Transverse colon (tissue), 4 donors: ENCODE results near the gene KLK5. TPM values are rescaled to one million over a fixed set of nuclear protein-coding genes. Genes with fewer than 3 reads are reported as not detected.
"Not testable (repeated sequence)": the region's sequence is repeated elsewhere in the genome, so short reads cannot be mapped to it uniquely, and the experiment has no call there.

Source experiments
- DNase-seq: peaks from one replicate; pipeline ENCODE4 v3.0.0-alpha.2; 2019
- H3K27ac ChIP-seq, 4 donors: fragments of 200-600 bp; sonication (generic); 2 replicates each; pipeline ENCODE4 v1.5.1; 2016 to 2018; ENCODE audit warnings: inconsistent platforms in 4 of 4
- H3K27me3 ChIP-seq: fragments of 200-600 bp; sonication (generic); 2 replicates; pipeline ENCODE4 v1.5.1; 2017; ENCODE audit warnings: inconsistent platforms
- H3K36me3 ChIP-seq, 4 donors: fragments of 200-600 bp; sonication (generic); 2 replicates each; pipeline ENCODE4 v1.5.1; 2017 to 2019; ENCODE audit warnings: inconsistent platforms in 4 of 4
- H3K4me1 ChIP-seq, 4 donors: fragments of 200-600 bp; sonication (generic); 2 replicates each; pipeline ENCODE4 v1.5.1; 2017 to 2020; ENCODE audit warnings: inconsistent platforms in 4 of 4
- H3K4me3 ChIP-seq, 4 donors: fragments of 200-600 bp; sonication (generic); 1 replicate in 1 of 4; 2 replicates in 3 of 4; pipeline versions ENCODE4 v1.5.1 to v1.6.1; 2017 to 2019; ENCODE audit warnings: inconsistent platforms in 4 of 4
- H3K9me3 ChIP-seq, 2 donors: fragments of 200-600 bp; sonication (generic); 2 replicates each; pipeline ENCODE4 v1.5.1; 2017 to 2019; ENCODE audit warnings: inconsistent platforms in 2 of 2
- EP300 ChIP-seq: sonication (generic); formaldehyde crosslinking; IDR thresholded peaks from one replicate; pipeline ENCODE4 v1.6.1; 2017; ENCODE audit warnings: antibody characterized with exemption, low read depth
- POLR2A ChIP-seq: fragments of 450-650 bp; IDR thresholded peaks from one replicate; pipeline ENCODE4 v1.6.1; 2016; ENCODE audit warnings: antibody characterized with exemption, mild to moderate bottlenecking, moderate library complexity
- POLR2AphosphoS5 ChIP-seq, 3 donors: sonication (generic); formaldehyde crosslinking; IDR thresholded peaks; one replicate each; pipeline ENCODE4 v1.6.1; 2016; ENCODE audit warnings: antibody characterized with exemption in 3 of 3
- WGBS, 2 donors: methylation state at CpG; one replicate each; pipeline ENCODE4 v1.1.5; 2018; ENCODE audit warnings: low coverage in 1 of 2; 5-methylcytosine and 5-hydroxymethylcytosine counted together
- in situ Hi-C, 4 donors: fragments of 200-750 bp; cut with MboI; loops; one replicate each; pipeline versions ENCODE4 v1.15.0 to v1.15.1; 2017; ENCODE audit warnings: low sequenced_read_pairs in 3 of 4, low pct_ligation_motif_present in 1 of 4, low pct_unique_long_range_greater_than_20kb in 1 of 4
- intact Hi-C: fragments of 100-400 bp; cut with DNase I; formaldehyde crosslinking; loops from one replicate; pipeline ENCODE4 v1.15.1; 2023; ENCODE audit warnings: low total_unique reads
- total RNA-seq, 4 donors: library from RNA; depleted of rRNA; stranded (reverse); fragments of >200 nt; gene quantifications; one replicate each; pipeline ENCODE4 v1.1.0, GENCODE V29; 2016
- TF ChIP-seq, protein P1 (sequence below), 5 experiments: fragments of 200-600 bp in 3 of 5; fragments of 450-650 bp in 2 of 5; sonication (generic) in 3 of 5; IDR thresholded peaks; 1 replicate in 2 of 5; 2 replicates in 3 of 5; pipeline ENCODE4 v1.5.1; 2016 to 2017; ENCODE audit warnings: antibody characterized with exemption in 5 of 5, inconsistent platforms in 3 of 5, mild to moderate bottlenecking in 2 of 5, moderate library complexity in 1 of 5

The KLK5 gene
- total RNA-seq, 4 donors from 2014 or later: not detected

DNA sequence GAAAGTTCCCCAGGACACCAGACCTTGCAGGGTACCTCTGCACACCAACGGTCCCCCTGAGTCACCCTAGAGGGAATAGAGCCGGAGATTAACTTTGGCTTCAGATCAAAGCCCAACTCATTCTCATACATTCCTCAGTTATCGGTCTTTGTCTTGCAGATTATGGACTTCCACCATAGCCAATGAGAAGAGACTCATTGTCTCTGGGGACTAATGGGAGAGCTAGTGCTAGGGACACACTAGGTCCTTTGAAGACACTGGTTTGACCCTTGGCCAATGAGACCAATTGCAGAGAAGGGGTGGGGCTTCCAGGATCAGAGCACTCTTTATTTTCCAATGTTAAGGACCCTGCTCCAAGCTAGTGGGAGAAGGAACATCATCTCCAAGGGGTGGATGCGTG lies 24.8 kb upstream of the KLK5 start:
- H3K4me3 ChIP-seq: no peak overlapping the region
- 69 to 80% methylated on average over 1 to 4 of the region's 4 CpGs for WGBS, 2 donors
- no peaks in the 10 kb centered on the region for H3K36me3 ChIP-seq
- in situ Hi-C loops (no loop called here), intact Hi-C loops (no loop called here)
- TF ChIP-seq, protein P1, sequence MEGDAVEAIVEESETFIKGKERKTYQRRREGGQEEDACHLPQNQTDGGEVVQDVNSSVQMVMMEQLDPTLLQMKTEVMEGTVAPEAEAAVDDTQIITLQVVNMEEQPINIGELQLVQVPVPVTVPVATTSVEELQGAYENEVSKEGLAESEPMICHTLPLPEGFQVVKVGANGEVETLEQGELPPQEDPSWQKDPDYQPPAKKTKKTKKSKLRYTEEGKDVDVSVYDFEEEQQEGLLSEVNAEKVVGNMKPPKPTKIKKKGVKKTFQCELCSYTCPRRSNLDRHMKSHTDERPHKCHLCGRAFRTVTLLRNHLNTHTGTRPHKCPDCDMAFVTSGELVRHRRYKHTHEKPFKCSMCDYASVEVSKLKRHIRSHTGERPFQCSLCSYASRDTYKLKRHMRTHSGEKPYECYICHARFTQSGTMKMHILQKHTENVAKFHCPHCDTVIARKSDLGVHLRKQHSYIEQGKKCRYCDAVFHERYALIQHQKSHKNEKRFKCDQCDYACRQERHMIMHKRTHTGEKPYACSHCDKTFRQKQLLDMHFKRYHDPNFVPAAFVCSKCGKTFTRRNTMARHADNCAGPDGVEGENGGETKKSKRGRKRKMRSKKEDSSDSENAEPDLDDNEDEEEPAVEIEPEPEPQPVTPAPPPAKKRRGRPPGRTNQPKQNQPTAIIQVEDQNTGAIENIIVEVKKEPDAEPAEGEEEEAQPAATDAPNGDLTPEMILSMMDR (IDR thresholded peaks at IDR 0.05): no peak
- TF ChIP-seq POLR2A (no peak), EP300 (no peak), POLR2AphosphoS5 (IDR thresholded peaks at IDR 0.05) (no peak)
- no peak overlapping the region for H3K27ac ChIP-seq
- no peaks in the 10 kb centered on the region for H3K4me1 ChIP-seq
- no peak for DNase-seq
- H3K27me3 ChIP-seq: peaks cover 19% of the 10 kb centered on the region
- no peaks in the 10 kb centered on the region for H3K9me3 ChIP-seq

- TF ChIP-seq POLR2AphosphoS5 (IDR thresholded peaks at IDR 0.05) (no peak), EP300 (no peak), POLR2A (no peak)
- TF ChIP-seq, protein P1 (IDR thresholded peaks at IDR 0.05): no peak
- WGBS, 2 donors: 5 to 10% methylated on average over 4 to 8 of the region's 8 CpGs
- Histone ChIP-seq H3K9me3 (no peaks in the 10 kb centered on the region), H3K4me3 (no peak overlapping the region), H3K36me3 (no peaks in the 10 kb centered on the region), H3K4me1 (no peaks in the 10 kb centered on the region), H3K27me3 (peaks cover 29% of the 10 kb centered on the region), H3K27ac (no peak overlapping the region)
- DNase-seq: no peak
- in situ Hi-C loops: no loop called here
- intact Hi-C loops: no loop called here
Measured at GRCh38 chr19:50975766-50976165, 22.9 kb upstream of the KLK5 start.

DNA sequence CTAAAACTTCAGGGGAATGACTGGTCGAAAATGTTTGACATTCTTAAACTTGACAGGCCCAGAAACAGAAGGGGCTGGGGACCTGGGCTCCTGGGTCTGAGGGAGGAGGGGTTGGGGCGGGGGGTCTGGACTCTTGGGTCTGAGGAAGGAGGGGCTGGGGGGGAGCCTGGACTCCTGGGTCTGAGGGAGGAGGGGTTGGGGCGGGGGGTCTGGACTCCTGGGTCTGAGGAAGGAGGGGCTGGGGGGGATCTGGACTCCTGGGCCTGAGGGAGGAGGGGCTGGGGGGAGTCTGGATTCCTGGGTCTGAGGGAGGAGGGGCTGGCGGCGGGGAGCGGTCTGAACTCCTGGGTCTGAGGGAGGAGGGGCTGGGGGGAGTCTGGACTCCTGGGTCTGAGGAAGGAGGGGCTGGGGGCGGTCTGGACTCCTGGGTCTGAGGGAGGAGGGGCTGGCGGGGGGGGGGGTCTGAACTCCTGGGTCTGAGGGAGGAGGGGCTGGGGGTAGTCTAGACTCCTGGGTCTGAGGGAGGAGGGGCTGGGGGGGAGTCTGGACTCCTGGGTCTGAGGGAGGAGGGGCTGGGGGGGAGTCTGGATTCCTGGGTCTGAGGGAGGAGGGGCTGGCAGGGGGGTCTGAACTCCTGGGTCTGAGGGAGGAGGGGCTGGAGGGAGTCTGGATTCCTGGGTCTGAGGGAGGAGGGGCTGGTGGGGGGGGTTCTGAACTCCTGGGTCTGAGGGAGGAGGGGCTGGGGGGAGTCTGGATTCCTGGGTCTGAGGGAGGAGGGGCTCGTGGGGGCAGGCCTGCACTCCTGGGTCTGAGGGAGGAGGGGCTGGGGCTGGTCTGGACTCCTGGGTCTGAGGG lies 22.1 kb upstream of the KLK5 start:
- no peaks in the 10 kb centered on the region for H3K9me3 ChIP-seq
- H3K36me3 ChIP-seq: no peaks in the 10 kb centered on the region
- in situ Hi-C loops: no loop called here
- intact Hi-C loops: no loop called here
- H3K4me3 ChIP-seq: no peak overlapping the region
- no peak for DNase-seq
- H3K27ac ChIP-seq: no peak overlapping the region
- 29% methylated on average over 2 of the region's 9 CpGs; no CpG with 5 or more reads in 1 of the 2 donors for WGBS, 2 donors
- H3K4me1 ChIP-seq: no peaks in the 10 kb centered on the region
- TF ChIP-seq POLR2A: no peak
- TF ChIP-seq, protein P1 (IDR thresholded peaks at IDR 0.05): no peak
- no peak for TF ChIP-seq EP300
- TF ChIP-seq POLR2AphosphoS5 (IDR thresholded peaks at IDR 0.05): no peak
- H3K27me3 ChIP-seq: peaks cover 25% of the 10 kb centered on the region

DNA sequence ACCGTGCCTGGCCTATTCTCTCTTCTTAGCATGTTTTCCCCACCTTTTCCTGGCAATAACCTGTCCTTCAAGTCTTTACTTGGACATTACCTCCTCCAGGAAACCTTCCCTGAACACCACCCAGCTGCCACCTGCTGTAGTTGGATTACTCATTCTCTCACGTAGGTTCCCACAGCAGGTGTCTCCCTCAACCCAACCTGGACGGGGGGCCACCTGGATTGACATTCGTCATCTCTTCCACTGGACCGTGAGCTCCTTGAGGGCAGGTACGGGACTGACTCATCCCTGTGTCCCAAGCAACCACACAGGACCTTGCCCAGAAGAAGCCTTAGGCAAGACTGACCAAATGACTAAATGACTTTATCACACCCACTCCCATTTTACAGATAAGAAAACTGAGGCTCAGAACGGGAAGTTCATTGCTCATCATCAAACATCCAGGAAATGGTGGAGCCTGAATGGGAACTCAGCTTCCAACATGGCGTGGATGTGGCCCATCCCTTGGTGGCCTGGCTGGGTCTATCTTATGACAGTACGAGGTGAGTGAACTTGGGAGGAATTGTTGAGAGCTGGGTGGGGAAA lies 20.0 kb upstream of the KLK5 start:
- no peak for DNase-seq
- Histone ChIP-seq H3K36me3 (no peaks in the 10 kb centered on the region), H3K27me3 (peaks cover 33% of the 10 kb centered on the region), H3K9me3 (no peaks in the 10 kb centered on the region), H3K27ac (no peak overlapping the region), H3K4me3 (no peak overlapping the region), H3K4me1 (no peaks in the 10 kb centered on the region)
- in situ Hi-C loops: no loop called here
- intact Hi-C loops: no loop called here
- WGBS, 2 donors: 69 to 100% methylated on average over 1 to 9 of the region's 9 CpGs
- no peak for TF ChIP-seq POLR2AphosphoS5 (IDR thresholded peaks at IDR 0.05)
- TF ChIP-seq, protein P1 (IDR thresholded peaks at IDR 0.05): no peak
- TF ChIP-seq POLR2A: no peak
- TF ChIP-seq EP300: no peak

DNA sequence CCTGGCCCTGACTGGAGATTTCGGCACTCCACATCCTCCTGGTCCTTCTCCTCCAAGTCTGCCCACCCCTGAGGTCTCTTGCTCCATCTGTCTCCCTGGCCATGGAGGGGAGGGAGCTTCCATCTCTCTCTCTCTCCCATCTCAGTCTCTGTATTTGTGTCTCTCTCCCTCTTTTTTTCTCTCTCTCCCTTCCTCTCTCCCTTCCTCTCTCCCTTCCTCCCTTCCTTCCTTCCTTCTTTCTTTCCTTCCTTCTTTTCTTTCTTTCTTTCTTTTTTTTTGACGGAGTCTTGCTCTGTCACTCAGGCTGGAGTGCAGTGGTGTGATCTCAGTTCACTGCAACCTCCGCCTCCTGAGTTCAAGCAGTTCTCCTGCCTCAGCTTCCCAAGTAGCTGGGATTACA lies 17.0 kb upstream of the KLK5 start:
- H3K9me3 ChIP-seq: not testable (repeated sequence)

More for the DNA sequence above, 17.0 kb upstream of the KLK5 start:
- DNase-seq, H3K36me3 ChIP-seq, intact Hi-C loops, in situ Hi-C loops, H3K4me1 ChIP-seq, H3K27ac ChIP-seq, H3K4me3 ChIP-seq: not testable (repeated sequence)
- WGBS, 2 donors: 71 to 81% methylated on average over 3 of the region's 3 CpGs
- peaks cover 46% of the 10 kb centered on the region for H3K27me3 ChIP-seq
